ENCODE data around the gene NPW. TPM values are rescaled to one million over a fixed set of nuclear protein-coding genes. Genes with fewer than 3 reads are reported as not detected.

Gene NPW
- total and polyA plus RNA-seq, 2 of the 8 experiments (the other 6 are each of a cell fraction or from before 2014, with no cell fraction given), result 4.0 to 10.3 TPM

GRCh38 chr16:2003231-2003826, 16.3 kb upstream of the NPW start (continued):
- TF ChIP-seq CHD7 (IDR thresholded peaks at IDR 0.05; ENCODE audit: insufficient replicate concordance, low read length) (no peak), NANOG (IDR thresholded peaks at IDR 0.05; ENCODE audit: insufficient read depth, low read depth, low read length, poor library complexity, severe bottlenecking) (no peak), SUZ12 (IDR thresholded peaks at IDR 0.05; ENCODE audit: low read length) (no peak), CEBPB (IDR thresholded peaks at IDR 0.05; ENCODE audit: low read depth, low read length) (no peak)
